ENCODE results near the gene IFRD1. TPM values are rescaled to one million over a fixed set of nuclear protein-coding genes. Genes with fewer than 3 reads are reported as not detected.
A peak's percentile ranks its signal among the peaks of the same experiment; 100 is the strongest.

Gene IFRD1
- total and polyA plus RNA-seq, 7 donors: 22.8 to 63.7 (median 45.7) TPM

GRCh38 chr7:112433289-112433688 lies 17.0 kb upstream of the IFRD1 start:
- TF ChIP-seq POLR2A (IDR thresholded peaks at IDR 0.05): no peak
- TF ChIP-seq POLR2AphosphoS5 (IDR thresholded peaks at IDR 0.05): no peak
- no peak for TF ChIP-seq CTCF (IDR thresholded peaks at IDR 0.05)
- TF ChIP-seq EP300 (IDR thresholded peaks at IDR 0.05): no peak
- WGBS, 2 donors: 64 to 78% methylated on average over 1 of the region's 1 CpG

GRCh38 chr7:112437072-112437471 lies 13.2 kb upstream of the IFRD1 start:
- intact Hi-C loops (cut with DNase I): no loop called here
- Histone ChIP-seq H3K4me1 (peaks cover 0 to 35% (median 8%) of the 10 kb centered on the region in 4 donors), H3K36me3 (no peaks in the 10 kb centered on the region), H3K9me3 (no peaks in the 10 kb centered on the region), H3K4me3 (no peak overlapping the region), H3K27ac (peak overlapping the region in 1 of 4 donors; percentile 22), H3K27me3 (no peaks in the 10 kb centered on the region)
- WGBS, 2 donors: 92 to 97% methylated on average over 1 of the region's 1 CpG
- no peak for DNase-seq
- TF ChIP-seq EP300 (IDR thresholded peaks at IDR 0.05) (no peak), POLR2AphosphoS5 (IDR thresholded peaks at IDR 0.05) (no peak), POLR2A (IDR thresholded peaks at IDR 0.05) (no peak), CTCF (IDR thresholded peaks at IDR 0.05) (no peak)

More at GRCh38 chr7:112433289-112433688, 17.0 kb upstream of the IFRD1 start:
- Histone ChIP-seq H3K27ac (no peak overlapping the region), H3K4me3 (no peak overlapping the region), H3K4me1 (peaks cover 0 to 23% (median 8%) of the 10 kb centered on the region in 4 donors), H3K9me3 (no peaks in the 10 kb centered on the region), H3K27me3 (no peaks in the 10 kb centered on the region), H3K36me3 (no peaks in the 10 kb centered on the region)
- intact Hi-C loops (cut with DNase I): no loop called here
- no peak for DNase-seq

GRCh38 chr7:112439476-112439875 lies 10.8 kb upstream of the IFRD1 start:
- H3K4me1 ChIP-seq: peaks cover 0 to 35% (median 8%) of the 10 kb centered on the region in 4 donors
- no peaks in the 10 kb centered on the region for H3K36me3 ChIP-seq
- no peaks in the 10 kb centered on the region for H3K9me3 ChIP-seq
- H3K4me3 ChIP-seq: no peak overlapping the region
- H3K27me3 ChIP-seq: no peaks in the 10 kb centered on the region
- no peak for TF ChIP-seq EP300 (IDR thresholded peaks at IDR 0.05)
- no peak for TF ChIP-seq POLR2A (IDR thresholded peaks at IDR 0.05)
- TF ChIP-seq CTCF (IDR thresholded peaks at IDR 0.05): no peak
- no peak for TF ChIP-seq POLR2AphosphoS5 (IDR thresholded peaks at IDR 0.05)
- DNase-seq: no peak
- 96 to 97% methylated on average over 1 of the region's 1 CpG for WGBS, 2 donors
- no peak overlapping the region for H3K27ac ChIP-seq
- intact Hi-C loops (cut with DNase I): no loop called here

- Histone ChIP-seq H3K36me3 (no peaks in the 10 kb centered on the region), H3K27ac (no peak overlapping the region), H3K27me3 (no peaks in the 10 kb centered on the region), H3K4me1 (peaks cover 0 to 14% (median 0%) of the 10 kb centered on the region in 4 donors), H3K9me3 (no peaks in the 10 kb centered on the region), H3K4me3 (no peak overlapping the region)
- no peak for DNase-seq
- intact Hi-C loops (cut with DNase I): no loop called here
- 75 to 89% methylated on average over 2 of the region's 2 CpGs for WGBS, 2 donors
- TF ChIP-seq POLR2AphosphoS5 (IDR thresholded peaks at IDR 0.05) (no peak), POLR2A (IDR thresholded peaks at IDR 0.05) (no peak), EP300 (IDR thresholded peaks at IDR 0.05) (no peak), CTCF (IDR thresholded peaks at IDR 0.05) (no peak)
Observed at GRCh38 chr7:112442210-112442609, 8.1 kb upstream of the IFRD1 start.

GRCh38 chr7:112444505-112444904 lies 5.8 kb upstream of the IFRD1 start:
- H3K4me3 ChIP-seq: no peak overlapping the region

More at GRCh38 chr7:112444505-112444904, 5.8 kb upstream of the IFRD1 start:
- no peak for DNase-seq
- H3K36me3 ChIP-seq: no peaks in the 10 kb centered on the region
- 92 to 97% methylated on average over 3 of the region's 3 CpGs for WGBS, 2 donors
- TF ChIP-seq POLR2A (IDR thresholded peaks at IDR 0.05) (no peak), EP300 (IDR thresholded peaks at IDR 0.05) (no peak), CTCF (IDR thresholded peaks at IDR 0.05) (no peak), POLR2AphosphoS5 (IDR thresholded peaks at IDR 0.05) (no peak)
- intact Hi-C loops (cut with DNase I): no loop called here
- H3K4me1 ChIP-seq: peaks cover 0 to 12% (median 7%) of the 10 kb centered on the region in 4 donors
- no peaks in the 10 kb centered on the region for H3K27me3 ChIP-seq
- no peak overlapping the region for H3K27ac ChIP-seq
- H3K9me3 ChIP-seq: no peaks in the 10 kb centered on the region

All from sigmoid colon (tissue), 7 donors.